Colonic mucosa (tissue), 4 donors: Measurements from ENCODE around the gene IRF2. TPM values are rescaled to one million over a fixed set of nuclear protein-coding genes. Genes with fewer than 3 reads are reported as not detected.

Source experiments
- DNase-seq: peaks from one replicate; pipeline ENCODE4 v3.0.0-alpha.2; 2020
- H3K27ac ChIP-seq: fragments of 200-600 bp; one replicate; pipeline ENCODE4 v1.8.0; 2021
- H3K27me3 ChIP-seq: fragments of 200-600 bp; one replicate; pipeline ENCODE4 v1.8.0; 2021
- H3K36me3 ChIP-seq: fragments of 200-600 bp; one replicate; pipeline ENCODE4 v1.8.0; 2021
- H3K4me1 ChIP-seq: fragments of 200-600 bp; one replicate; pipeline ENCODE4 v1.8.0; 2021; ENCODE audit warnings: mild to moderate bottlenecking
- H3K4me3 ChIP-seq: fragments of 200-600 bp; one replicate; pipeline ENCODE4 v1.8.0; 2021
- H3K9ac ChIP-seq, 2 donors: one replicate each; pipeline ENCODE4 v1.7.0; 2013; ENCODE audit warnings: control low read depth in 2 of 2, low read depth in 2 of 2, low read length in 2 of 2
- H3K9me3 ChIP-seq: fragments of 200-600 bp; one replicate; pipeline ENCODE4 v1.8.0; 2021
- intact Hi-C: fragments of 100-400 bp; cut with DNase I; formaldehyde crosslinking; loops from one replicate; pipeline ENCODE4 v1.14.1; 2022
- total RNA-seq, 2 donors: library from RNA; stranded (reverse); fragmentation: NEBNext Ultra II Directional in 1 of 2; extraction: Animal tissue kit (Norgen Biotek cat#: 25700) in 1 of 2; gene quantifications; one replicate each; pipeline ENCODE4 v1.2.1, GENCODE V29; 2021
- TF ChIP-seq, protein P1 (sequence below): fragments of 200-600 bp; IDR thresholded peaks from one replicate; pipeline ENCODE4 v1.8.0; 2022; ENCODE audit warnings: antibody characterized with exemption, mild to moderate bottlenecking
- donor health status: healthy.
- donor health status: DM: no; HTN: no; CAD: no.
- donor health status: DM: no; HTN: no; CAD: no.

Gene IRF2
- total RNA-seq, 2 donors from 2014 or later, result 36.2 to 61.9 TPM

GRCh38 chr4:184396570-184397515 is 77.5 kb downstream of the IRF2 start:
- intact Hi-C loops, result loop anchor here (10.0 kb wide), 2 partner anchors 58 to 112 kb away; no protein-coding TSS in a partner anchor

GRCh38 chr4:184395971-184396391 is 78.4 kb downstream of the IRF2 start:
- no peak overlapping the region for H3K9ac ChIP-seq
- H3K27me3 ChIP-seq, result no peaks in the 10 kb centered on the region
- H3K4me3 ChIP-seq, result no peak overlapping the region
- no peak for DNase-seq
- intact Hi-C loops, result loop anchor here (10.0 kb wide), 2 partner anchors 59 to 111 kb away; no protein-coding TSS in a partner anchor
- TF ChIP-seq, protein P1, sequence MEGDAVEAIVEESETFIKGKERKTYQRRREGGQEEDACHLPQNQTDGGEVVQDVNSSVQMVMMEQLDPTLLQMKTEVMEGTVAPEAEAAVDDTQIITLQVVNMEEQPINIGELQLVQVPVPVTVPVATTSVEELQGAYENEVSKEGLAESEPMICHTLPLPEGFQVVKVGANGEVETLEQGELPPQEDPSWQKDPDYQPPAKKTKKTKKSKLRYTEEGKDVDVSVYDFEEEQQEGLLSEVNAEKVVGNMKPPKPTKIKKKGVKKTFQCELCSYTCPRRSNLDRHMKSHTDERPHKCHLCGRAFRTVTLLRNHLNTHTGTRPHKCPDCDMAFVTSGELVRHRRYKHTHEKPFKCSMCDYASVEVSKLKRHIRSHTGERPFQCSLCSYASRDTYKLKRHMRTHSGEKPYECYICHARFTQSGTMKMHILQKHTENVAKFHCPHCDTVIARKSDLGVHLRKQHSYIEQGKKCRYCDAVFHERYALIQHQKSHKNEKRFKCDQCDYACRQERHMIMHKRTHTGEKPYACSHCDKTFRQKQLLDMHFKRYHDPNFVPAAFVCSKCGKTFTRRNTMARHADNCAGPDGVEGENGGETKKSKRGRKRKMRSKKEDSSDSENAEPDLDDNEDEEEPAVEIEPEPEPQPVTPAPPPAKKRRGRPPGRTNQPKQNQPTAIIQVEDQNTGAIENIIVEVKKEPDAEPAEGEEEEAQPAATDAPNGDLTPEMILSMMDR, result no peak
- H3K4me1 ChIP-seq, result no peaks in the 10 kb centered on the region
- no peak overlapping the region for H3K27ac ChIP-seq
- no peaks in the 10 kb centered on the region for H3K9me3 ChIP-seq
- H3K36me3 ChIP-seq, result peaks cover 9% of the 10 kb centered on the region

More at GRCh38 chr4:184396570-184397515, 77.5 kb downstream of the IRF2 start:
- no peaks in the 10 kb centered on the region for H3K9me3 ChIP-seq
- no peak for DNase-seq
- no peak overlapping the region for H3K4me3 ChIP-seq
- peaks cover 9% of the 10 kb centered on the region for H3K36me3 ChIP-seq
- no peak overlapping the region for H3K9ac ChIP-seq
- H3K27me3 ChIP-seq, result no peaks in the 10 kb centered on the region
- TF ChIP-seq, protein P1, result no peak
- H3K27ac ChIP-seq, result no peak overlapping the region
- H3K4me1 ChIP-seq, result no peaks in the 10 kb centered on the region

- Histone ChIP-seq H3K4me3 (no peak overlapping the region), H3K36me3 (peaks cover 9% of the 10 kb centered on the region), H3K9me3 (no peaks in the 10 kb centered on the region), H3K27me3 (no peaks in the 10 kb centered on the region), H3K9ac (no peak overlapping the region), H3K4me1 (no peaks in the 10 kb centered on the region), H3K27ac (peak overlapping the region; percentile 9)
- no peak for DNase-seq
- intact Hi-C loops, result loop anchor here (10.0 kb wide), 2 partner anchors 59 to 111 kb away; no protein-coding TSS in a partner anchor
- TF ChIP-seq, protein P1, result no peak
Observed at GRCh38 chr4:184395451-184395917, 78.9 kb downstream of the IRF2 start.

GRCh38 chr4:184392748-184393559 is 81.4 kb downstream of the IRF2 start:
- Histone ChIP-seq H3K27me3 (no peaks in the 10 kb centered on the region), H3K36me3 (peaks cover 13% of the 10 kb centered on the region), H3K9me3 (no peaks in the 10 kb centered on the region), H3K4me3 (no peak overlapping the region), H3K4me1 (no peaks in the 10 kb centered on the region), H3K9ac (no peak overlapping the region), H3K27ac (peak overlapping the region; percentile 27)
- TF ChIP-seq, protein P1, result no peak
- DNase-seq, result no peak
- intact Hi-C loops, result loop anchor here (10.0 kb wide), 2 partner anchors 62 to 108 kb away; no protein-coding TSS in a partner anchor

DNA sequence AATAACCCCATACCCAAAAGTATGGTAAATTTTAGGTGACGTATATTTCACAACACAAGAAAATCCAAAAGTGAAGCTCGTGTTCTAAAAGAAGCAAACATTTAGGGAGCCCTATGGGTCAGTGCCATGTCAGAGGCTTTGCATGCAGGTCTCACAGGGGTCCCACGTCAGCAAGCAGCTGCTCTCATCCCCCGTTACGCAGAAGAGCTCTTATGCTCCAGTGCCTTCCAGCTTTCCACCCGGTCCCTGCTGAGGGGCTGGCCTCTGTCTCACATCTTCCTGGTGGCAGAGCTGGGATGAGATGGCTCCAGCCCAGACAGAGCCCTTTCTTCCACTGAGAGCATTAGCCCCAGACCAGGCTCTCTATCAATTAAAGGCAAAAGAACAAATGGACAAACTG is 82.0 kb downstream of the IRF2 start:
- H3K9me3 ChIP-seq, result no peaks in the 10 kb centered on the region
- H3K9ac ChIP-seq, result peak overlapping the region in 1 of 2 donors; percentile 31
- H3K4me3 ChIP-seq, result no peak overlapping the region
- no peaks in the 10 kb centered on the region for H3K4me1 ChIP-seq
- H3K27ac ChIP-seq, result no peak overlapping the region
- TF ChIP-seq, protein P1, result no peak
- H3K36me3 ChIP-seq, result peaks cover 8% of the 10 kb centered on the region
- intact Hi-C loops, result loop anchor here (10.0 kb wide), 2 partner anchors 62 to 108 kb away; no protein-coding TSS in a partner anchor
- H3K27me3 ChIP-seq, result no peaks in the 10 kb centered on the region
- DNase-seq, result no peak
